Stomach (tissue), 4 donors: ENCODE results near the gene FSTL4.

ENCODE experiments used
- EP300 ChIP-seq: sonication (generic); formaldehyde crosslinking; IDR thresholded peaks from one replicate; pipeline ENCODE4 v1.6.1; 2017; ENCODE audit warnings: antibody characterized with exemption
- TF ChIP-seq, protein P1 (sequence below), 7 experiments: fragments of 450-650 bp in 4 of 7; fragments of 200-600 bp in 3 of 7; sonication (generic) in 3 of 7; IDR thresholded peaks; one replicate each; pipeline ENCODE4 v1.5.1; 2016 to 2019; ENCODE audit warnings: antibody characterized with exemption in 7 of 7, control low read depth in 2 of 7, mild to moderate bottlenecking in 1 of 7

DNA sequence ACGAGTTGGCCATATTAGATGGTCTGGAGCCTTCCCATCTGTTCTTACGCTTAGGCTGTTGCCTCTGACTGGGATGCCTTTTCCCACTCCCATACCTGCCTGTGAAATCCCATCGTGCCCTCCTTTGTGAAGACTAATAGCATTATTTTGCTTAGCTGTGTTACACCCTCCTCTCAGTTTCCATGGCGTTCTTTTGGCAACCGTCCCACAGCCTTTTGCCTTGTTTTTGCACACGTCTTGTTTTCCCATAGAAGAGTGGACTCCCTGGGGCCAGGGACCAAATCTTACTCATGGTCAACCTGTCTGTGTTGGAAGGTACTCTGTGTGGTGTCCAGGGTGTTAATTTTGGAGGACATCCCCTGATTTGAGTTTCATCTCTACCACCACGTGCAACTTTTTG lies 318.4 kb downstream of the FSTL4 start:
- TF ChIP-seq, protein P1, sequence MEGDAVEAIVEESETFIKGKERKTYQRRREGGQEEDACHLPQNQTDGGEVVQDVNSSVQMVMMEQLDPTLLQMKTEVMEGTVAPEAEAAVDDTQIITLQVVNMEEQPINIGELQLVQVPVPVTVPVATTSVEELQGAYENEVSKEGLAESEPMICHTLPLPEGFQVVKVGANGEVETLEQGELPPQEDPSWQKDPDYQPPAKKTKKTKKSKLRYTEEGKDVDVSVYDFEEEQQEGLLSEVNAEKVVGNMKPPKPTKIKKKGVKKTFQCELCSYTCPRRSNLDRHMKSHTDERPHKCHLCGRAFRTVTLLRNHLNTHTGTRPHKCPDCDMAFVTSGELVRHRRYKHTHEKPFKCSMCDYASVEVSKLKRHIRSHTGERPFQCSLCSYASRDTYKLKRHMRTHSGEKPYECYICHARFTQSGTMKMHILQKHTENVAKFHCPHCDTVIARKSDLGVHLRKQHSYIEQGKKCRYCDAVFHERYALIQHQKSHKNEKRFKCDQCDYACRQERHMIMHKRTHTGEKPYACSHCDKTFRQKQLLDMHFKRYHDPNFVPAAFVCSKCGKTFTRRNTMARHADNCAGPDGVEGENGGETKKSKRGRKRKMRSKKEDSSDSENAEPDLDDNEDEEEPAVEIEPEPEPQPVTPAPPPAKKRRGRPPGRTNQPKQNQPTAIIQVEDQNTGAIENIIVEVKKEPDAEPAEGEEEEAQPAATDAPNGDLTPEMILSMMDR (IDR thresholded peaks at IDR 0.05), result no peak
- no peak for TF ChIP-seq EP300
